Heart left ventricle (tissue), 13 donors: ENCODE data around the gene ZDHHC14.

Experiments
- POLR2A ChIP-seq, 2 donors: fragments of 450-650 bp; IDR thresholded peaks; one replicate each; pipeline ENCODE4 v1.6.1; 2017; ENCODE audit warnings: antibody characterized with exemption in 2 of 2, mild to moderate bottlenecking in 2 of 2, moderate library complexity in 2 of 2
- TF ChIP-seq, protein P1 (sequence below), 12 donors: fragments of 200-600 bp; sonication (generic) in 4 of 12; IDR thresholded peaks; one replicate each; pipeline versions ENCODE4 v1.5.0 to v1.8.0; 2018 to 2022; ENCODE audit warnings: antibody characterized with exemption in 12 of 12, mild to moderate bottlenecking in 5 of 12
- donor health status: ischemic (EF 13 %, LVEDD 7.1; RV severe dilation, severe dysfunction).
- donor health status: DM: no; HTN: yes; CAD: no.
- donor health status: DM: no; HTN: no; CAD: no.
- donor health status: ischemic (EF 25% LVEDD 6.9; RV normal size, moderate dysfunction).
- donor health status: ischemic (EF 25% LVEDD 5.7; RV mildly dilated, moderate dysfunction).
- donor health status: ischemic (EF 35%, LVEDD 5.7; RV mildly dilated, moderate dysfunction).
- donor health status: nonischemic (EF 11% LVEDD 7.7; RV severe dilation, severe dysfunction).
- donor health status: DM: yes; HTN: yes; CAD: no.
- donor health status: PGD.
- donor health status: ischemic (EF 29% LVEDD 5.4; RV normal size, mild dysfunction).
- donor health status: nonischemic (EF 23%, LVEDD 6.1; RV moderate dilation, normal function).

DNA sequence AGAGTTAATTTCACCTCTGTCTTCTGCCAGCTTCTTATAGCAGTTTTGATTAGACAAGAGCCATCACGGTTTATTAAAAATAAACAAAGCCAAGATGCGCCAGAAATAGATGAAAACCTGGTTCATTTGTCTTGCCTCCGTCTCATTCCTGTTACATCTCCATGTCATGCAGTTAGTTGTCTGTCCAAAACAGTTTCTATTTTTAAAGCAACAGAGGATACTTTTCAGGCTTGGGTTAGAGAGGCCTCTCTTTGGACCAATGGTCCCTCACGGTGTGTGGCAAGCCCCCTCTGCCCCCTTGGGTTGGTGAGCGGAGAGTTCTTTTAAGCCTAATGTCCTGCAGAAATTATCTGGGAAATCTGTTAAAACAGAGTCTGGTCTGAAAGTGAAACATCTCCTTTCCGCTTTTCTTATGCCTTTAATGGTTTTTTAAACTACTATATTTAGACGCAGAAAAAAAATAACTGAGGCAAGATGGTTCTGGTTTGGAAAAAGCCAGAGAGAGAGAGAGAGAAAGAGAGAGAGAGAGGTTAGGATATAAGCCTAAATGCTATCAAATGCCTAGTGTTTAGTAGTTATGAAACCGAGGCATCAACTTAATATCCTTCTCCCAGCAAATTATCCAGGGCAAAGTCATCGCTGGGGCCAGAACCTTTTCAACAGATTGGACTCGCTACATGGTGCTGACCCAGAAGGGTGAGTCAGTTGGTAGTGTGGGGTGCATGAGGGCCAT, 64.5 kb downstream of the ZDHHC14 start:
- no peak for TF ChIP-seq POLR2A (IDR thresholded peaks at IDR 0.05)
- TF ChIP-seq, protein P1, sequence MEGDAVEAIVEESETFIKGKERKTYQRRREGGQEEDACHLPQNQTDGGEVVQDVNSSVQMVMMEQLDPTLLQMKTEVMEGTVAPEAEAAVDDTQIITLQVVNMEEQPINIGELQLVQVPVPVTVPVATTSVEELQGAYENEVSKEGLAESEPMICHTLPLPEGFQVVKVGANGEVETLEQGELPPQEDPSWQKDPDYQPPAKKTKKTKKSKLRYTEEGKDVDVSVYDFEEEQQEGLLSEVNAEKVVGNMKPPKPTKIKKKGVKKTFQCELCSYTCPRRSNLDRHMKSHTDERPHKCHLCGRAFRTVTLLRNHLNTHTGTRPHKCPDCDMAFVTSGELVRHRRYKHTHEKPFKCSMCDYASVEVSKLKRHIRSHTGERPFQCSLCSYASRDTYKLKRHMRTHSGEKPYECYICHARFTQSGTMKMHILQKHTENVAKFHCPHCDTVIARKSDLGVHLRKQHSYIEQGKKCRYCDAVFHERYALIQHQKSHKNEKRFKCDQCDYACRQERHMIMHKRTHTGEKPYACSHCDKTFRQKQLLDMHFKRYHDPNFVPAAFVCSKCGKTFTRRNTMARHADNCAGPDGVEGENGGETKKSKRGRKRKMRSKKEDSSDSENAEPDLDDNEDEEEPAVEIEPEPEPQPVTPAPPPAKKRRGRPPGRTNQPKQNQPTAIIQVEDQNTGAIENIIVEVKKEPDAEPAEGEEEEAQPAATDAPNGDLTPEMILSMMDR (IDR thresholded peaks at IDR 0.05): no peak
